Epithelial cell of proximal tubule (primary cell): ENCODE results near the gene KRT6C. TPM values are rescaled to one million over a fixed set of nuclear protein-coding genes. Genes with fewer than 3 reads are reported as not detected.

Source experiments
- DNase-seq: peaks from one replicate; pipeline ENCODE4 v3.0.0-alpha.2; 2011; ENCODE audit warnings: low read depth
- H3K4me3 ChIP-seq: 2 replicates; pipeline ENCODE4 v1.5.1; 2011; ENCODE audit warnings: low read depth, mild to moderate bottlenecking, low read length
- CTCF ChIP-seq: conservative IDR thresholded peaks from 2 replicates; pipeline ENCODE4 v1.5.1; 2012; ENCODE audit warnings: low read depth, mild to moderate bottlenecking, low read length
- total RNA-seq: library from RNA; depleted of rRNA; stranded (reverse); fragments of >200 nt; gene quantifications from 2 replicates; pipeline ENCODE4 v1.2.3, GENCODE V29; 2015

KRT6C gene
- total RNA-seq, 1 donor from 2014 or later: not detected

- no peak overlapping the region for H3K4me3 ChIP-seq
- DNase-seq: no peak
- no peak for TF ChIP-seq CTCF
Observed at GRCh38 chr12:52438305-52439301, 35.0 kb downstream of the KRT6C start.

GRCh38 chr12:52437508-52437907 is 36.1 kb downstream of the KRT6C start:
- no peak overlapping the region for H3K4me3 ChIP-seq
- no peak for TF ChIP-seq CTCF
- DNase-seq: no peak

- H3K4me3 ChIP-seq: no peak overlapping the region
- no peak for TF ChIP-seq CTCF
- DNase-seq: no peak
Observed at GRCh38 chr12:52436828-52437474, 36.7 kb downstream of the KRT6C start.

- no peak overlapping the region for H3K4me3 ChIP-seq
- TF ChIP-seq CTCF: no peak
- DNase-seq: no peak
Observed at GRCh38 chr12:52436000-52436827, 37.4 kb downstream of the KRT6C start.

GRCh38 chr12:52435659-52435999 is 38.0 kb downstream of the KRT6C start:
- DNase-seq: no peak
- no peak for TF ChIP-seq CTCF
- no peak overlapping the region for H3K4me3 ChIP-seq

GRCh38 chr12:52434760-52435530 is 38.7 kb downstream of the KRT6C start:
- no peak for TF ChIP-seq CTCF
- DNase-seq: no peak
- H3K4me3 ChIP-seq: no peak overlapping the region
